DOHH2 (cell line): ENCODE data around the gene PPP2R5E.

ENCODE experiments used
- H3F3A ChIP-seq: fragments of 200-600 bp; sonication (generic), shearing (Covaris generic); 2 replicates; pipeline ENCODE4 v1.6.0; 2016; ENCODE audit warnings: antibody characterized with exemption, mild to moderate bottlenecking; ENCODE audit not compliant: control insufficient read depth, insufficient read depth
- H3K27ac ChIP-seq: fragments of 200-600 bp; sonication (generic); 2 replicates; pipeline ENCODE4 v1.5.1; 2014; ENCODE audit warnings: low read depth, mild to moderate bottlenecking, low read length, moderate library complexity
- H3K27me3 ChIP-seq: fragments of 200-600 bp; sonication (generic); 2 replicates; pipeline ENCODE4 v1.6.1; 2014; ENCODE audit warnings: mild to moderate bottlenecking, low read length, mixed read lengths; ENCODE audit not compliant: control insufficient read depth
- H3K36me3 ChIP-seq: fragments of 200-600 bp; sonication (generic); 2 replicates; pipeline ENCODE4 v1.6.1; 2014; ENCODE audit warnings: mild to moderate bottlenecking, low read length, moderate library complexity, mixed read lengths; ENCODE audit not compliant: control insufficient read depth
- H3K4me1 ChIP-seq: fragments of 200-600 bp; sonication (generic); 2 replicates; pipeline ENCODE4 v1.6.1; 2014; ENCODE audit warnings: mild to moderate bottlenecking, low read length, mixed read lengths; ENCODE audit not compliant: control insufficient read depth
- H3K4me2 ChIP-seq: fragments of 200-600 bp; sonication (generic); 2 replicates; pipeline ENCODE4 v1.6.0; 2014; ENCODE audit warnings: mild to moderate bottlenecking, low read length, moderate library complexity
- H3K4me3 ChIP-seq: fragments of 200-600 bp; sonication (generic); 2 replicates; pipeline ENCODE4 v1.5.1; 2014; ENCODE audit warnings: mild to moderate bottlenecking, low read length, mixed read lengths
- H3K79me2 ChIP-seq: fragments of 200-600 bp; sonication (generic); 2 replicates; pipeline ENCODE4 v1.6.1; 2014; ENCODE audit warnings: mild to moderate bottlenecking, low read length, mixed read lengths; ENCODE audit not compliant: control insufficient read depth
- H3K9me2 ChIP-seq: fragments of 200-600 bp; sonication (generic); replicated peaks from 2 replicates; pipeline ENCODE4 v1.6.1; 2014; ENCODE audit warnings: mild to moderate bottlenecking, low read length, mixed read lengths; ENCODE audit not compliant: control insufficient read depth
- H3K9me3 ChIP-seq: fragments of 200-600 bp; sonication (generic); 2 replicates; pipeline ENCODE4 v1.6.1; 2014; ENCODE audit warnings: antibody characterized with exemption, low read length, mixed read lengths; ENCODE audit not compliant: control insufficient read depth, insufficient read depth
- H4K20me1 ChIP-seq: fragments of 200-600 bp; sonication (generic); 2 replicates; pipeline ENCODE4 v1.6.0; 2014; ENCODE audit warnings: low read depth, mild to moderate bottlenecking, antibody characterized with exemption, low read length, moderate library complexity; ENCODE audit not compliant: control insufficient read depth, insufficient read depth
- CTCF ChIP-seq: fragments of 200-600 bp; sonication (generic); IDR thresholded peaks from one replicate; pipeline ENCODE4 v1.5.1; 2014; ENCODE audit warnings: antibody characterized with exemption, mild to moderate bottlenecking, low read depth, low read length; ENCODE audit not compliant: poor library complexity, severe bottlenecking
- EZH2phosphoT487 ChIP-seq: fragments of 200-600 bp; sonication (generic); IDR thresholded peaks from 2 replicates; pipeline ENCODE4 v1.6.1; 2017; ENCODE audit warnings: borderline replicate concordance, mild to moderate bottlenecking, antibody characterized with exemption, low read length, moderate library complexity, mixed read lengths

PPP2R5E gene

DNA sequence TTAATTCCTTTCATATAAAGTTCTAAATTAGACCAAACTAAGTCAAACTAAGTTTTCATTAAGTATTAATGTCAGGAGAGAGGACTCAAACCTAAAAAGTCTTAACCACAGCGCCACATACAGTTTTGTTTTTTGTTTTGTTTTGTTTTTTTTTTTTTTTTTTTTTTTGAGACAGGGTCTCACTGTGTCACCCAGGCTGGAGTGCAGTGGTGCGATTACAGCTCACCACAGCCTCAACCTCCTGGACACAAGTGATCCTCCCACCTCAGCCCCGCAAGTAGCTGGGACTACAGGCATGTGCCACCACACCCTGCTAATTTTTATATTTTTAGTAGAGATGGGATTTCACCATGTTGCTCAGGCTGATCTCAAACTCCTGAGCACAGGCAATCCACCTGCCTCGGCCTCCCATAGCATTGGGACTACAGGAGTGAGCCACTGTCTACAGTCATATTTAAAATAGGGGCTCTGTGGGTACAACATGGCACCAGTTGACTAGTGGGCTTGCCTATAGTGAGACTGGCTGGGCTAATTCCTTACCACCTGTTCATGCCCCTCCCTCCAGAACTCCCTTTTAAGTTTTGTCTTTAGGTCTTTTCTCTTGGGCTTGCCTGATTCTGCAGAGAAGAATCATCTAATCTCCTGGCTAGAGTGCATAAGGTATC lies 110.2 kb downstream of the PPP2R5E start:
- Histone ChIP-seq H3K9me3 (no peaks in the 10 kb centered on the region), H3K9me2 (no peaks in the 10 kb centered on the region), H3K36me3 (no peaks in the 10 kb centered on the region), H4K20me1 (no peaks in the 10 kb centered on the region; the same call in 1 of the 2 replicates), H3K4me3 (no peak overlapping the region), H3K27ac (no peak overlapping the region), H3K79me2 (peaks cover 35% of the 10 kb centered on the region), H3F3A (peaks cover 4% of the 10 kb centered on the region; the same call in 1 of the 2 replicates), H3K27me3 (no peaks in the 10 kb centered on the region), H3K4me2 (no peak overlapping the region), H3K4me1 (peaks cover 9% of the 10 kb centered on the region)
- TF ChIP-seq CTCF (no peak), EZH2phosphoT487 (no peak)

DNA sequence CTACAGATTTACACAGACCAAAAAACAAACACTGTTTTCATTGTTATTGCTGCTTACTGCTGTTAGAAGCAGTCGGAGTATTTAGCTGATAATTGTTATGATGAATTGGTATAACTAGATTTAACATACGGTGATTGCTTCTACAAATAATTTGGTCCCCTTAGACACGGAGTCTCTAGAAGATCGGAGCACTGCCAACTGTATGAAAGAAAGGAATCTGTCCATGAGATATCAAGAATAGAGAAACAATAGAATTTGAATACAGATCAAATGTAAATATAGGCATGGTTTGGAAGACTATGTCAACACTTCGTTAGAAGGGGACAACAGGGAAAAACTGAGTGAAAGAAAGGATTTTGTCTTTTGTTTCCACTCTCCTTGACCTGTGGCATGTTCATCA lies 110.9 kb downstream of the PPP2R5E start:
- H3K27me3 ChIP-seq = no peaks in the 10 kb centered on the region
- H4K20me1 ChIP-seq = no peaks in the 10 kb centered on the region; the same call in 1 of the 2 replicates
- peaks cover 9% of the 10 kb centered on the region for H3K4me1 ChIP-seq
- no peaks in the 10 kb centered on the region for H3K36me3 ChIP-seq
- H3K79me2 ChIP-seq = peaks cover 32% of the 10 kb centered on the region
- H3F3A ChIP-seq = peaks cover 4% of the 10 kb centered on the region; the same call in 1 of the 2 replicates
- H3K9me3 ChIP-seq = no peaks in the 10 kb centered on the region
- H3K4me2 ChIP-seq = no peak overlapping the region
- no peaks in the 10 kb centered on the region for H3K9me2 ChIP-seq
- H3K4me3 ChIP-seq = no peak overlapping the region
- H3K27ac ChIP-seq = no peak overlapping the region
- TF ChIP-seq EZH2phosphoT487 (no peak), CTCF (no peak)

DNA sequence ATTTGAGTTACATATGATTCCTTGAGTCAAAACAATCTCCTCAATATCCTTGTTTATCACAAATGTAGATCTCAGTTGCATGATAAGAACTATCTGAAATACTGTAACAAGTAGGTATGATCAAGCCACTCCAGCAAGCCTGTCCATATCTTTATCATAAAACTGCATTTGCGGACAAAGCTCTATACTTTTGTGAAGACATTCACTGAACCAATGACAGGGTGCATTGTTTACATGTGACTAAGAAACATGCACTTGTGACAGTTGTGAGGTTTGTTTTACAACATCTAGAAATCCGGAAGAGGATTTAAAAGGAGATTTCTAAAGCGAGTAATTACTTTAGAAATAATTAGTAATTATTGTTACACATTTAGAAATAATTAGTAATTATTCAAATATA lies 111.7 kb downstream of the PPP2R5E start:
- Histone ChIP-seq H3K79me2 (peaks cover 29% of the 10 kb centered on the region), H4K20me1 (no peaks in the 10 kb centered on the region; the same call in 1 of the 2 replicates)

More for the DNA sequence above, 111.7 kb downstream of the PPP2R5E start:
- Histone ChIP-seq H3K9me2 (no peaks in the 10 kb centered on the region), H3K36me3 (no peaks in the 10 kb centered on the region), H3K4me1 (peaks cover 9% of the 10 kb centered on the region), H3K4me3 (no peak overlapping the region), H3F3A (peaks cover 4% of the 10 kb centered on the region; the same call in 1 of the 2 replicates), H3K4me2 (no peak overlapping the region), H3K9me3 (no peaks in the 10 kb centered on the region), H3K27me3 (no peaks in the 10 kb centered on the region), H3K27ac (no peak overlapping the region)
- TF ChIP-seq CTCF (no peak), EZH2phosphoT487 (no peak)
